ENCODE results near the gene LAMA1. TPM values are rescaled to one million over a fixed set of nuclear protein-coding genes. Genes with fewer than 3 reads are reported as not detected.

The LAMA1 gene
- total RNA-seq, 1 donor from 2014 or later, result 0.40 TPM

DNA sequence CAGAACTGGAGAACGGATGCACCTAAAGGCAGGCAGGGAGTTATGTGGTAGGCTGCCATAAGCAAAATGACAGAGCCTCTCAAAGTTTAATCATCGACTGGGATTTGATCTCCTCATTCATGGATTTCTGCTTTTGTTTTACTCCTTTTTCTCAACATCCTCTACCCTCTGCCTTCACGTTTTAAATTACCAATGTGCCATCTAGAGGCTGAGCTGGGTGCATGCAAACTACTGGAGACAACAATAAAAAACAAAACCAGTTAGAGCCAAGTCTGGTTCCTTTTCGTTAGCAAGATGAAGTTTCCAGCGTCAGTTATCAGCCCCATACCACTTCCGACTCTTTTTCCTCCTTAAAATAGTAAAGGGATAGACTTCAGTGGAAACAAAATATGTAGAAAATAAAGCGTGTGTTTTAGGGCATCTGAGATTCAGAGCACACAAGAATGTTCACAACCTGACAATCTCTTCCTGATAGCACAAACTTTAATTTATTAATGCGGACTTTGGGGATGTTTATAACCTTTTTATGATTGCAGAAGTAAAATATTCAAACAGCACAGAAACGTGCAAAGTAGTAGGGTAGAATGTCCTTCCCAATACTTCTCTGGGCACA lies 117.0 kb downstream of the LAMA1 start:
- DNase-seq (ENCODE audit: low spot score), result no peak
- intact Hi-C loops (cut with DNase I), result no loop called here

GRCh38 chr18:6997808-6998207 lies 119.8 kb downstream of the LAMA1 start:
- DNase-seq (ENCODE audit: low spot score), result no peak
- intact Hi-C loops (cut with DNase I), result no loop called here

GRCh38 chr18:6994771-6995430 lies 122.7 kb downstream of the LAMA1 start:
- intact Hi-C loops (cut with DNase I), result no loop called here
- DNase-seq (ENCODE audit: low spot score), result no peak

DNA sequence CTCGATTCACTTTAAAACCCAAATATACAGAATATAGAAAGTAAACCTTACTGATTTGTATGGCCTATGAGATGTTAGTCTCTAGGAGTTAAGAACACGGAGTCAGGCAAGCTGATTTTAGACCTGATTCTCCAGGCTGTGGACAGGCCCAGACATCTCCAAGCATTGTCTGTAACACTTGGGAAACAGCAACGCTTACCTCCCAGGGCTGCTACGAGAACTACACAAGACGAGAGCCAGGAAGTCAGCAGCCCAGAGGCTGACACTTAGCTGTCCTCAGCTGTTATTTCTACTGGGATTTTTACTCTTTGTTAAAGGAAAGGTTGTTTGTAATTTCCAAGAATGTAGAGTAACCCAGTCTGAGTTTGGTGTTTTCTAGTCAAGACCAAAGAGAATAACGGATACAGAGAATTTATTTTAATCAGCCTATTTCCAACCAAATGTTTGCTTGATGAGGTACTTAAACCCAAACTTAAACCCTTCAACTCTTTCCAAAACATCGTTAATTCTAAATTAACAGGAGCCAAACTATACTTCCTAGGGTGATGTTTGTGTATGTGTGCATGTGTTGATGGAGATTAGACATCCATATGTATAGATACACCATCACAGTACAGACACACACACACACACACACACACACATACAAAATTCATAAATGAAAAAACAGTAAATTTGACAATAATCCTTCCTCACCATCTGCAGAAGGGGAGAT lies 123.4 kb downstream of the LAMA1 start:
- intact Hi-C loops (cut with DNase I), result no loop called here

DNA sequence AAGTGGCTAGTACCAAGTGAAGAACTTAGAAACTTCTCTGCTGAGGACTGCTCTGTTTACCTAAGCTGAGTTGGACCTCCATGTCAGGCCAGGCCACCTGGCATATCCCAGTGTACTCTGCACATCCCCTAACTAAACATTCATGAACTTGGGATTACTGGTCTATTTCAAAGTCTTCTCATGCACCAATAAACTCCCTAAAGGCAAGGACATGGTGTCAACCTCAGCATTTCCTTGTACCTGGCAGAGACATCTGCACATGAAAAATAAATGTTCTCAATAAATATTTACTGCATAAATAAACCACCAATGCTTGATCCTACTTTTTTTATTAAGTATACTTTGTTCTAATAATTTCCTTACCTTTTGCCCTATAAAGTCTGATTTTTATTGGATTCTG lies 124.8 kb downstream of the LAMA1 start:
- intact Hi-C loops (cut with DNase I), result no loop called here
- DNase-seq (ENCODE audit: low spot score), result no peak

More for the DNA sequence above, 123.4 kb downstream of the LAMA1 start:
- no peak for DNase-seq (ENCODE audit: low spot score)

- intact Hi-C loops (cut with DNase I), result no loop called here
- DNase-seq (ENCODE audit: low spot score), result no peak
These were observed 134.2 kb downstream of the LAMA1 start for GRCh38 chr18:6983366-6983765.

GRCh38 chr18:6982398-6982797 lies 135.2 kb downstream of the LAMA1 start:
- no peak for DNase-seq (ENCODE audit: low spot score)
- intact Hi-C loops (cut with DNase I), result no loop called here

- intact Hi-C loops (cut with DNase I), result no loop called here
- no peak for DNase-seq (ENCODE audit: low spot score)
These were observed 137.2 kb downstream of the LAMA1 start for GRCh38 chr18:6980363-6980762.

- intact Hi-C loops (cut with DNase I), result no loop called here
- no peak for DNase-seq (ENCODE audit: low spot score)
These were observed 137.6 kb downstream of the LAMA1 start for GRCh38 chr18:6979954-6980353.

DNA sequence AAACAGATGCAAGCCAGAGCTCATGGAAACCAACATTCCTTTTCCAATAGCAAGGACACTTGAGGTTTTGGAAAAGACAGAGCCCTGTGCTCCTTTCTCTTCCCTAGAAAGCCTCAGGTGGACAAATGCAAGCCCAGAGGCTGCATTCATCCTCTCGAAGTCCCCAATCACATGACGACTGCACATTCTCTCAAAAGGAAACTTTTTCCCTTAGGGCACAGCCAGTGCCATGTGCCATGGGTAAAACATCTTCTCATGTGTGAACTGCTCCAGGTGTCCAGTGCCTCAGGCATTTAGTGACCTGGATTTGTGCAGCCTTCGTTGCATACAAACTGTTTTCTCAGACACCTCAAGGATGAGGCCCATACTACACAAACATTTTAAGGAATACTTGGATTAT lies 140.7 kb downstream of the LAMA1 start:
- no peak for DNase-seq (ENCODE audit: low spot score)
- intact Hi-C loops (cut with DNase I), result no loop called here

GRCh38 chr18:6975084-6975483 lies 142.5 kb downstream of the LAMA1 start:
- intact Hi-C loops (cut with DNase I), result no loop called here
- no peak for DNase-seq (ENCODE audit: low spot score)

DNA sequence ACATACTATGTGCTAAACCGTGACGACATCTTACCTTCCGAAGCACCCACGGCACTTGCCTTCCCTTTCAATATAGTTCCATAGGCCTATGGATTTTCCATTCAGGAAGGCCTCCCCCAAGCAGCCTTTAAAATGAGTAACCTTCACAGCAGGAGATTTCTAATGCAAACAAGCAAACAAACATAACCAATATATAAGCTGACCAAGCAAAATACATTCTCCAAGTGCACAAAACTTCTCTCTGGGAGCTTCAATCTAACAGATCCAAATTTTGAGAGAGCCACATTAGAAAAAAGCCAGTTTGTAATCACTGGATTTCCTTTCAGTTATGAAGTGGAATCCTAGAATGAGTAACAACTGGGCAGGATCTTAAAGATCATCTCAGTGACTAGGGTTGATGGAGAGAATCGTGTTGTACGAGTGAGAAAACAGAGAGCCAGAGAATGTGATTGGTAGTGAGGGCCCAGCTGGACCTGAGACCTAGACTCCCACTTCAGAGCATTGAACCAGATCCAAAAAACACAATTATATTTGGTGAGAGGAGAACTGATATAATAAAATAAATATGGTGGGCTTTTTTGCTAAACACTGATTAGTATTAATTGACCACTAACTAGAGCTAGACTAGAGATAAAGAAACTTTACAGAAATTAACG lies 145.6 kb downstream of the LAMA1 start:
- no peak for DNase-seq (ENCODE audit: low spot score)
- intact Hi-C loops (cut with DNase I), result no loop called here

- intact Hi-C loops (cut with DNase I), result no loop called here
- DNase-seq (ENCODE audit: low spot score), result no peak
These were observed 154.0 kb downstream of the LAMA1 start for GRCh38 chr18:6963452-6964097.

GRCh38 chr18:6962571-6963451 lies 154.8 kb downstream of the LAMA1 start:
- intact Hi-C loops (cut with DNase I), result no loop called here
- no peak for DNase-seq (ENCODE audit: low spot score)

GRCh38 chr18:6961331-6961730 lies 156.3 kb downstream of the LAMA1 start:
- intact Hi-C loops (cut with DNase I), result no loop called here

DNA sequence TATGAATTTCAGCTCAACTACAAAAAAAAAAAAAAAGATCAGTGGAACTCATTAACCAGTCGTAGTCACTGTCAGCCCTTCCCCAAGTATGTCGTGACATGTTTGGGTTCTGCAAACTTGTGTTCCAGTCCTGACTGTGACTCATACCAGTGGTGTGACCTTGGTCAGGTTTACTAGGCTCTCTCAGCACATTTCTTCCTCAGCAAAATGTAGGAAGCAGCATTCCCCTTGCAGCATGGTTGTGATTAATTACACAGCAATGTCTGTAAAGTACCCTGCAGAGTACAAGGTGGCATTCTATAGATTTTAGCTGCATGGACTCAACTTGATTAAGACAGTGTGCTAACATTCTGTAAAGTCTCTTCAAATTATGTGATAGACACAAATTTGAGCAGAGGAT lies 156.9 kb downstream of the LAMA1 start:
- no peak for DNase-seq (ENCODE audit: low spot score)
- intact Hi-C loops (cut with DNase I), result no loop called here

More at GRCh38 chr18:6961331-6961730, 156.3 kb downstream of the LAMA1 start:
- DNase-seq (ENCODE audit: low spot score), result no peak

GRCh38 chr18:6960124-6960523 lies 157.5 kb downstream of the LAMA1 start:
- no peak for DNase-seq (ENCODE audit: low spot score)
- intact Hi-C loops (cut with DNase I), result no loop called here

- DNase-seq (ENCODE audit: low spot score), result no peak
- intact Hi-C loops (cut with DNase I), result no loop called here
These were observed 158.5 kb downstream of the LAMA1 start for GRCh38 chr18:6959110-6959509.

DNA sequence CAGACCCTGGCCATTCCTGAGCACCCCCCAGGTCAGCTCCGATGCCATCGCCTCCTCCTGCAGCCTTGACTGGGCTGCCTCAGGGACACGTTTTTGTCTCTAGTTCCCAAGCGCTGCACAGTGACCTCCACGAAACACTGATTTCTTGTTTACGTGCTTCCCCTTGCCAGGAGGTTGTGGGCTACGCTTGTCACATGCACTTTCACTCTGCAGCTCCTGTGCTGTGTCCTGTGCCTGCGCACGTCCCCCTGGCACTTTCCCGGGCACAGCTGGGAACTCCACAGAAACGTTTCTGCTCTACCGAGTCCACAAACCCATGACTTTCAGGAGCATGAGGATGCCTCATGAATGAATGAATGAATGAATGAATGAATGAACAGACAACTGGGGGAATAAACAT lies 160.6 kb downstream of the LAMA1 start:
- DNase-seq (ENCODE audit: low spot score), result no peak
- intact Hi-C loops (cut with DNase I), result no loop called here

Measured in cardiac septum (tissue), 1 donor.